ENCODE data around the gene GMDS.

DNA sequence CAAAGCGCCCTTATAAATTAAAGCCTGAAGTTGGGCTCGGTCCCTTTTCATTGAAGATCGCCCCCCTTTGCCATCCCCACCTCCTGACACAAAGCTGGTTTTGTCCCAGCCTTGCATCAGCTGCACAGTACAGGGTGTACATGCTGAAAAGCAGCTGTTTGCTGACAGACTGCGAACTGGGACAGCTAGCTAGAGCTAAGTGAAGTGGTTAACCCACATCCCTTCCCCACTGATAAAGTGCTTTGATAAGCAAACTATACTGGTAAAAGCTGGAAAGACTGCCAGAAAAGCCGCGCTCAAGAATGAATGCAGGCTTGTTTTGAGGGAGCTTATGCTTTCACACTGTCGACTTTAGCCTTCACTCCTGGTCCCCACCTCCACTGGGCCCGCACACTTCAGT is 207.3 kb downstream of the GMDS start:
- TF ChIP-seq POLR2A (IDR thresholded peaks at IDR 0.05) = no peak
- TF ChIP-seq, protein P1, sequence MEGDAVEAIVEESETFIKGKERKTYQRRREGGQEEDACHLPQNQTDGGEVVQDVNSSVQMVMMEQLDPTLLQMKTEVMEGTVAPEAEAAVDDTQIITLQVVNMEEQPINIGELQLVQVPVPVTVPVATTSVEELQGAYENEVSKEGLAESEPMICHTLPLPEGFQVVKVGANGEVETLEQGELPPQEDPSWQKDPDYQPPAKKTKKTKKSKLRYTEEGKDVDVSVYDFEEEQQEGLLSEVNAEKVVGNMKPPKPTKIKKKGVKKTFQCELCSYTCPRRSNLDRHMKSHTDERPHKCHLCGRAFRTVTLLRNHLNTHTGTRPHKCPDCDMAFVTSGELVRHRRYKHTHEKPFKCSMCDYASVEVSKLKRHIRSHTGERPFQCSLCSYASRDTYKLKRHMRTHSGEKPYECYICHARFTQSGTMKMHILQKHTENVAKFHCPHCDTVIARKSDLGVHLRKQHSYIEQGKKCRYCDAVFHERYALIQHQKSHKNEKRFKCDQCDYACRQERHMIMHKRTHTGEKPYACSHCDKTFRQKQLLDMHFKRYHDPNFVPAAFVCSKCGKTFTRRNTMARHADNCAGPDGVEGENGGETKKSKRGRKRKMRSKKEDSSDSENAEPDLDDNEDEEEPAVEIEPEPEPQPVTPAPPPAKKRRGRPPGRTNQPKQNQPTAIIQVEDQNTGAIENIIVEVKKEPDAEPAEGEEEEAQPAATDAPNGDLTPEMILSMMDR (IDR thresholded peaks at IDR 0.05) = no peak
- no peak for TF ChIP-seq EP300 (IDR thresholded peaks at IDR 0.05)

Measured in ovary (tissue), 3 donors.